DND-41 (cell line): ENCODE data around the gene CALY.

Experiments used
- CTCF ChIP-seq: IDR thresholded peaks from 2 replicates; pipeline ENCODE4 v1.5.1; 2012; ENCODE audit warnings: borderline replicate concordance, low read length, moderate library complexity, mild to moderate bottlenecking; ENCODE audit not compliant: poor library complexity, severe bottlenecking; ENCODE audit errors: extremely low read depth
- EZH2 ChIP-seq: IDR thresholded peaks from 3 replicates; pipeline ENCODE4 v1.6.1; 2012; ENCODE audit warnings: borderline replicate concordance, low read depth, mild to moderate bottlenecking, moderate library complexity, low read length, inconsistent platforms; ENCODE audit not compliant: severe bottlenecking

GRCh38 chr10:133309720-133310398, 26.8 kb downstream of the CALY start:
- no peak for TF ChIP-seq EZH2
- no peak for TF ChIP-seq CTCF
